Eye (tissue), 1 donor: ENCODE results near the gene CCL11.
A peak's percentile ranks its signal among the peaks of the same experiment; 100 is the strongest.

Experiments
- DNase-seq: peaks from one replicate; pipeline ENCODE4 v3.0.0-alpha.2; 2015

CCL11 gene

DNA sequence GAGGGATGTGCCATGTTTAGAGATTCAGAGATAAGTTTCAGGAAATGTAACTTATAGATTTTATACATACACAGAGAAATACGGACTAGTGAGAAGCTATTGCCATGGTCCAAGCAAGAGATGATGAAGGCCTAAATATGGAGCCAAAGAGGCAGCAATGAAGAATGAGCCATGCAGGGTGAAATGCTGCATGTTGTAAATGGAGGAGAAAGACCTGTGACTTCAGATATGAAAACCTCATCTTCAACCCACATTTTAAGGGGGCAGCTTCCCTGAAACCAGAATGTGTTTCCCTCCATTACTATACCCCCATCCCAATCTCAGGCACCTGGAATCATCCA lies 27.6 kb upstream of the CCL11 start:
- no peak for DNase-seq

DNA sequence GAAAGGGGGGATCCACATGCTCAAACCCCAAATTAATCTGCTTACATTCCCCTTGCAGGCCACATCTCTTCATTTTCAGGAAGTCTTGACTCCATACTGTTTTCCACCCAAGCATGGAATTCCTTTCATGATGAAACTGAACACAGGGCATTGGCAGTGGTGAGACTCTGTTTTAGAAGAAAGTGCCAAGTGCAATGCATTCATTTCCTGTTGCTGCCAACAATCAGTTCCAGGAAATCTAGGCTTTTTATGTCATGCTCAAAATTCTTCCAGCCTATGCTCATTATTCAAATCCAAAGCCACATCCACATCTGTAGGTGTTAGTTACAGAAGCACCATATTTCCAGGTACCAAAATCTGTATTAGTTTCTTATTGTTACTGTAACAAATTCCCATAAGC lies 26.4 kb upstream of the CCL11 start:
- DNase-seq = no peak

DNA sequence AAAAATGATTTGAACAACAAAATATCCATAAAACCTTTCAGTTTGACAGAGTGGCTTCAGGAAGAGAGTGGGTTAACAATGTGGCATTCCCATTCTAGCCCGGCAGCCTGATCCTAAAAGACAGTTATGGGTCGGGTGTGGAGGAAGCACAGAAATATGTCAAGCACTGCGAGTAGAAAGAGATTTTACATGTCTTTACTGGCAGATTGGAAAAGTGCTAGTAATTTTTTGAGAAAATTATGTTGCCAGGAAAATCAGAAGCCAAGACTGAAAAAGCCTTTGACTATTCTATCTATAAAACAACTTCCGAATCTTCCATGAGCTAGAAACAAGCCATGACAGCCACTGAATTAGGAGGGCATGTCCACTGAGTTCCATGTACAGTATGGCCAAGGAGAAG lies 24.7 kb upstream of the CCL11 start:
- no peak for DNase-seq

DNA sequence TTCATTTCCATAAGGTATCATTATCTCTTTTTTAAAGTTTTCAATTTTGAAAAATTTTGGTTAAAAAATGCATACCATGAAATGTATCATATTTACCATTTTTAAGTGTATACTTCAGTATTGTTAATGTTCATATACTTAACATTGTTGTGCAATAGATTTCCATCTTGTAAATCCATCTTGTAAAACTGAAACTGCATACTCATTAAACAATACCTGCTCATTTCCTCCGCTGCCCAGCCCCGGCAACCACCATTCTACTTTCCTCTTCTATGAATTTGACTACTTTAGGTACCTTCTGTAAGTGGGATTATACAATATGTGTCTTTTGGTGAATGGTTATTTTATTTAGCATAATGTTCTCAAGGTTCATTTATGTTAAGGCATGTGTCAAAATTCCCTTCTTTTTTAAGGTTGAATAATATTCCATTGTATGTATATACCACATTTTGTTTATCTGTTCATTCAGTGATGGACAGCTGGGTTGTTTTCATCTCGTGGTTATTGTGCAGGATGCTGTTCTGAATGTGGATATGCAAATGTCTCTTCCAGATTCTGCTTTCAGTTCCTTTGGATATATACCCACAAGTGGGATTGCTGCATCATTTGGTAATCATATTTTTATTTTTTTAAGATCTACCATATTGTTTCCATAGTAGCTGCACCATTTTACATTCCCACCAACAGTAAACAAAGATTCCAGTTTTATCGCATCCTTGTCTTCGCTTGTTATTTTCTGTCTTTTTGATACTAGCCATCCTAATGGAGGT lies 23.8 kb upstream of the CCL11 start:
- DNase-seq = no peak

DNA sequence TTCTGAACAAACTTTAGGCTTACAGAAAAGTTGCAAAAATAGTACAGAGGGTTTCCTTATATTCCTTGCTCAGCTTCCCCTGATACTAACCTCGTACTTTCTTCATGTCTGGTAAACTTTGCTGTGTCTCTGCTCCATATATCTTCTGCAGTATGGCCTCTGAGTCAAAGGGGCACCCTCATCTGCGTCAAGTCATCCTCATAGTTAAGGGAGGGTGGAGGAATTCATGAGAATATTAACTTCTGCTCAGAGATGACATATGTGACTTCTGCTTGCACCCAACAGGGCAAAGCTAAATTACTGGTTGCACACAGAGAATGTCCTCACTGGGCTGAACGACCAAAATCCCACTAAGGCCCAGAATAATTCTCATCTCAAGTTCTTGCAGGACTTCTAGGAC lies 19.8 kb upstream of the CCL11 start:
- no peak for DNase-seq

DNA sequence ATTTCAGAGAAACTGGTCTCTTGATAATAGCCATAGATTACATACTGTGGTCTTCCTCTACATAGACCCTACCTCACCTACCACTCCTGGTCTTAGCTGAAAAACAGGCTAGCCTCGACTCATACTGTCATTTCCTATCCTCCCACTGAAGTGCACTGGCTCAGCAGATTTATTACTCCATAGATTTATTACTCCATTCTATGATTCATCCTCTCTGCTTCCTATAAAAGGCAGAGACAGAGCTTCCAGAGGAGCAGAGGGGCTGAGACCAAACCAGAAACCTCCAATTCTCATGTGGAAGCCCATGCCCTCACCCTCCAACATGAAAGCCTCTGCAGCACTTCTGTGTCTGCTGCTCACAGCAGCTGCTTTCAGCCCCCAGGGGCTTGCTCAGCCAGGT lies 15.6 kb upstream of the CCL11 start, which contains the start of gene CCL7:
CCL7 (plus strand) TSS at position 253 of the 400 bp plus-strand sequence; CDS start at position 323, 70 bp downstream.
- no peak for DNase-seq

DNA sequence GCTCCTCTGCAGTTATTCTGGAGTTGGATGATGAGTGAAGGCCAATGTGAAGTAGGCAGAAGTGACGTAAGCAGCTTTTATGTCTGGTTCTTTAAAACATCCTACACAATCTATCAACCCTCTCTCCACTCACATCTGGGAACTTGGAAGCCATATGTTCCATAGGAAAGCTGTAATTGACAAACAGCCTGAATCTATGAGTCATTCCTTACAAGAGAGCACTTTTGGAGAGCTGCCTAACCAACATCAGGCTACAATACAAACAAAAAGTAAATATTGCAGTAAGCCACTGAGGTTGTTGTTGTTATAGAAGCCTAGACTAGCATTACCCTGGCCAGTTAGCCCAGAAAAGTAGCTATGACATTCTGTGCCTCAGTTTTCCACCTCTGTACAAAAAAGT lies 9.7 kb upstream of the CCL11 start:
- peak; percentile 45 for DNase-seq

DNA sequence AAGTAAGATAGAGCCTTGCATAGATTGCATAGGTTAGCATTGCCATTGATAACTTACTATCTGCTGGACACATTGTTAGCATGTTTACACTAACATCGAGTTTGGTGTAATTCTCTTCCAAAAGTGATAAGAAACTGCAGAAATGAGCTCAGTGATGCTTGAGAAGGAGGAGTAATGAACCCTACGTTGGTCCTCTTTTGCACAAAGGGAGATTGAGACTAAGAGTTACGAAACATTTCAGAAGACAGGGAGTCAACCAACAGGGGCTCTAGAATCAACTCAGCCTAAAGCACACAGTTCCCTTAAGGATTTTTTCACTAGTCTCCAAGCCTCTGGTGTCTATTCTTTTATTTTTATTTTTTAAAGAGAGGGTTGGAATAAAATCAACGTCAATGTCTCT lies 8.7 kb upstream of the CCL11 start:
- no peak for DNase-seq

DNA sequence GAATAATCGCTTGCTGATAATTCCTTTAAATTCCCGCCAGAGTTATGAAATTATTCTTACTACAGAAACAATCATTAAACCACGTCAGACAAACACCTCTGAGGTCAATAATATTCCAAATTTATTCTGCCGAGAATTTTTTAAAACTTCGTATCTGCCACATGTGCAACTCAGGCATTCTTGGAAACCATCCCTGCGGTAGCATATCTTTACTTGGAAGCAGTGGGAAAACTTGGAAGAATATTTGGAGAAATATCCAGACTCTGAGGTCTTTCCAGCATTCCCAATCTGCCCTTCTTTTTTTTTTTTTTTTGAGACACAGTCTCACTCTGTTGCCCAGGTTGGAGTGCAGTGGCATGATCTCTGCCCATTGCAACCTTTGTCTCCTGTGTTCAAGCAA lies 2.0 kb upstream of the CCL11 start:
- no peak for DNase-seq

DNA sequence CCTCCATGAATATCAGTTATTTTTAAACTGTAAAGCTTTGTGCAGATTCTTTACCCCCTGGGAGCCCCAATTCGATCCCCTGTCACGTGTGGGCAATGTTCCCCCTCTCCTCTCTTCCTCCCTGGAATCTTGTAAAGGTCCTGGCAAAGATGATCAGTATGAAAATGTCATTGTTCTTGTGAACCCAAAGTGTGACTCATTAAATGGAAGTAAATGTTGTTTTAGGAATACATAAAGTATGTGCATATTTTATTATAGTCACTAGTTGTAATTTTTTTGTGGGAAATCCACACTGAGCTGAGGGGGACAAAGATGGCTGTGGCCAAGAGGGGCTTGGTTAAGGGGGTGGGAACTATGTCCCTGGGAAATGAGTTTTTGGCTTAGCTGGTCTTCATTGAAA lies 2.3 kb downstream of the CCL11 start:
- no peak for DNase-seq

DNA sequence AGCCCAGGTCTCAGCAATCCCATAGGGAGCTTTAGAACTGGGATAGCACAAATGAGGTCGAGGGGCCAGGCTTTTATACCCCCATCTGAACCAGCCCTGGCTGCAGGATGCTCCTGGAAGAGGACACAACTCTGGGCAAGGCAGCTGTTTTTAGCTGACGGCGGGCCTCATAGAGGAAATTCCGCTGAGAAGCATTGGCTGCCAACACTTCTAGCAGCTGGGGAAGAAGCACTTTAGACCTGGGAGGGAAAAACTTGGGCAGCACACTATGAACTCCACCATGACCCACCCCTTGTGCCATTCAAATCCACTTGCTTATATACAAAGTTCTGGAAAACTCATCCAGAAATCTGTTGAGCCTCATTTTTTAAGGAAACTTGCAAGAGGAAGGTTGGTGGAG lies 5.0 kb downstream of the CCL11 start:
- no peak for DNase-seq

DNA sequence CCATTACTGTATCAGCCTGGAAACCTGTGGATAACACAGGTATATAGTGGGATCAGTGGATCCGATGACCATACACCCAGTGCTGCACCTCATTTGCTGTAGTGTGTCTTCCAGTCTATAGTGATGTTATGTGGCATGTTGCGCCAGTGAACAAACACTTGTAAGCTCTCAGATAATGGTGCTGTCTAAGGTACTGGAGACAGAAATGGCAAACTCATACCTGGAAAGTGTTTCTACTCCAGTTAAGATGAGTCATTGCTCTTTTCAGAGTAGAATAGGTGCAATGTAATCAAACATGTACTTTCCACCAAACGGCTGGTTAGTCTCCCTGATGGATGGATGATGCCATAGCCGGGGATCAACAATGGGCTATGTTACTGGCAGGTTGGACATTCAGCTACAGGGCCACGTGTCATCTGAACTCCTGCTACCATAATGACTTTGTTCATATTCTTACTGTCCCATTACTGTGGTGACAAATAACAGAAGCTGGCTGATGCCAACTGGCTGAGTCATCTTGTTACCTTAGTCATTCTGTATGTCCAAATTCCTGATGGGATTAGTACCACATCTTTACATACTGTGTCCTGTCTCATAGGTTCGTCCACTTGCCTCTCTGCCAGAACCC lies 6.3 kb downstream of the CCL11 start:
- no peak for DNase-seq

DNA sequence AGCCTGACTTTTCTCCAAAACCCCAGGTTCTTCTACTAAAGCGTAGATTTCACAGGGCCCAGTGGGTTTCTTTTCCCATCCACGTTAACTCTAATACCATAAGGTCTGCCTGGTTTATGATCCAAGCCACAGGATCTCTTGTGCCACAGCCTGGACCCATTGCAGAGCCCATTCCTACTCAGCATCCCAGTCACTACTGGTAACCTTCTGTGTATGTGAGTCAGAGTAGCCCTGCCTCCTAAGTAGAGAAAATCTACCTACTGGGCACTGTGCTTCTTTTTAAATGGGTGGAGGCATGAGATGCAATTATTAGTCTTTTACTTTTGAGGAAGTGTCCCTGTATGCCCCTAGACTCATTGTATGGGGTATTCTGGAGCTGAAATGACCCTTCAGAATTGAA lies 13.5 kb downstream of the CCL11 start:
- no peak for DNase-seq

DNA sequence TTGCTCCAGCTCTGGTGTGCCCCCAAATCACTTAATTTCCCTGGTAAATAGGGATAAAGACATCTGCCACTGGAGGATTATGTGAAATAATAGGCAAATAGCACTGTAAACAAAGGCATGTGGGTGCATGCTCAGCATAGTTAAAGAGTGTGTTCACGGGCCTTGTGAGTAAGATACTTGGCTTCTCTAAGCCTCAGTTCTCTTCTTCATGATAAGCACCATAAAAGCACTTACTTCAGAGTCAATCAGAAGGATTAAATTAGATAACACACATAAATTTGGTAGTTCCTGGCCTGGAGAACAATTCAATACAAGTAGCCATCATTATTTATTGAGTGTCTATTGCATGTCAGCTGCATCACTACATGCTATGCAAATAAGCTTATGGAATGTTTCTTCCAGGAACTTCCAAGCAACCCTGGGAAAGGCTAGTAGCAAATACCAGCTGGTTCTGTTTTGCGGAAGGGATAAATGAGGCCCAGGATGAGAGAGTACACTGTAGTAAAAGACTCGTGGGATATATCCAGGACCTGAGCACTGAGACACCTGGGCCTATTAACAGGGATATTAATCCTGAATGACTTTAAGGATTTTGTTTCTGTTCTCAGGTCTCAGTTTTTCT lies 14.5 kb downstream of the CCL11 start:
- DNase-seq = peak; percentile 13

DNA sequence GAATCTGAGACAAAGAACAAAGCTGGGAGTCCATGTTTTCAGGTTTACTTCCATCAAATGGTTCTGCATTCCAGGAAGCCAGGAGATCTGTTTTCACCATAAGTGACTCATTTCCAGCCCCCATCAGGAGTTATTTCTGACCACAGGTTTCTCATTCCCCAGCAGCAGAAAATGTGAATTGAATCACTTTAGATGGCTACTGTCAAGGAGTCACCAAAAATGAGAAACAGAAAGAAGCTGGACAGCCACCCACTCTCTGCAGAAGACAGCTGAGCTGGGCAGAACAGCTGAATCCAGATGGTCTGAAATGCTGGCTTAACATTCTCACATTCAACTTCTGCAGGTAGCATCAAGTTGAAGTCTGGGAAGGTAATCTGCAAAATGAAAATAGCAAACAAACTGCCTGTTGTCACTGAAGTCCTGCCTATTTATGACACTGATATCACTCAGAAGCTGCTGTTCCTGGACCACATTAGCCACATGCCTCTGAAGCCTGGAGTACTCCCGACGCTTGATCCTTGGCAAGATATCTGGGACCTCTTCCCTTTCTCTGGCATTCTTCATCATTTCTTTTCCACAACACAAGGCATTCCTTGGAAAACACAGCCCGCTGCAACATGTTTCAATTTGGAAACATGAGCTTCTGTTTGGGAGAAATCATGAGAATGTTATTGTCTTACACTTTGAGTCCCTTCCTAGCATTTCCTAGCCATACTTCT lies 15.3 kb downstream of the CCL11 start:
- peak; percentile 8 for DNase-seq

DNA sequence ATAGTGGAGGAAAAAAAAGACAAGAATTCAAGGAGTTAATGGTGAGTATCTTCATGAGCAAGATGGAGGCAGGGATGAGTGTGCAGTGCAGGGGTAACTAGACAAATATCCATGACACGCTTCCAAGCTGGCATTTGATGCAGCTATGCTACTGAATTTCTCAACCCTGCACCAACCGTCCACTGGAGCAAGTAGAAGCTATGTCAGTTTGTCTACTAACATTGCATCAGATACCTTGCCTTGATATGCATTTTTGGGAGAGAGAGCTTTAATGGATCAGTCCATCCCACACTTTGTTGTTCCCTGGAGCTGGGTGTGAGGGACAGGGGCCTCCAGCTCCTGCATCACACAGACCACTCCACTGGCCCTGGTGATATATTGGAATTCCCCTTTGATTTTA lies 16.4 kb downstream of the CCL11 start:
- DNase-seq = no peak

DNA sequence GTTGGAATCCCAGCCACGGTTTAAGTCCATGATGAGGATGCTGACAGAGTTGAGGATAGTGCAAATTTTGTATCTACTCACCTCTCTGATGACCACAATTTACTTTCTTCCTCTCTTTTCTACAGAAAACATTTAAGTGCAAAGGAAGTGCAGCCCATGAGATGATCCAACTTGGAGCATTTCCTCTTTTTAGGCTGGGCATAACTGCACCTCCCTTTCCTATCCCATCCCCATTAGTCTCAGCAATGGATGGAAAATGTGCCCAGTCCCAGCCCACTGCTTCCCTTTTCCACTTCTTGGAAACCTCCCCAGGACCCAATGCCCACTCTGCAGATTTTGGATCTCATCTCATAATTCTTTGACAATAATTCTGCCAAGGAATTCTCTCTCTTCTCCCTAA lies 17.1 kb downstream of the CCL11 start:
- DNase-seq = no peak

DNA sequence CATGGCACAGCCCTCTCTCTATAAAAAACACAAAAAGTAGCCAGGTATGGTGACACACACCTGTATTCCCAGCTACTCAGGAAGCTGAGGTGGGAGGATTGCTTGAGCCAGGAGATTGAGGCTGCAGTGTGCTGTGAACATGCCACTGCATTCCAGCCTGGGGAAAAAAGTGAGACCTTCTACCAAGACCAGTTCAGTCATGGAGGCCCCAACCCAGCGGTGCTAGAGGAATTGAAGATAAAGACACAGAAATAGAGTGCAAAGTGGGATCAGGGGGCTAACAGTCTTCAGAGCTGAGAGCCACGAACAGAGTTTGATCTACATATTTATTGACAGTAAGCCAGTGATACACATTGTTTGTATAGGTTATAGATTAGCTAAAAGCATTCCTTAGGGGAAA lies 18.1 kb downstream of the CCL11 start:
- no peak for DNase-seq

DNA sequence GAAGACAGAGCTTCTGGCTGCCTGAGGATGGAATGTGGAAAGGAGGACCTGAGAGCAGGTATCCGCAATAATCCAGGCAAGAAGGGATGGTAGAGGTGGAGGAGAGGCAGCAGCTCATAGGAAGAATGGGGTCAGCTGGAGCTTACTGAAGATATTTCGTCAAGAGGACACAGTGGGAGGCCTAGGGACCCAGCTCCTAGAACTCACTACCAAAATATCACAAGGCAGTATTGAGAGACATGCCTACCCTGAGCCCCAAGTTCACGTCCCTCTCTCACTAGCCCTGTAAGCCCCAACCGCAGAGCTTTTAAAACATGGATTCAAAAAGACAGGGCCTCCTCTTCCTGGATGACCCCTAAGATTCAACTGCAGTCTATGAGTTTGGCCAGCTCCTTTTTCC lies 19.5 kb downstream of the CCL11 start:
- no peak for DNase-seq

DNA sequence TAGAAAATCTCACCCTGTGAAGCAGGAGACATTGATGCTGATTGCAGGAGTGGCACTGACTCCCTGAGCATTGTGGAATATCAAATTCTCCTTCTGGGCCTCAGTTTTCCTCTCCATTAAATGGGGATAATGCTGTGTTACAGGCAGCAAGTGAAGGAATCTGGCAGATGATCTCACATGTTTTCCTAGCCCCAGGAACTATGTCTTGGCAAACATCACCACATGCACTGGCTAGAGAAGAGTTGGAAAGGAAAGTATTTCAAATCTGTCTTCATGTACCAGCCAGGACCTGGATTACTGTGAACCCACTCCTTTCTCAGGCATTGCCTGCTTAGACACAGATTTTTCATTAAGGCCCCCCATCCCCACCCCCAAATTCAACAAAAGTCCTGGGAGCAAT lies 20.1 kb downstream of the CCL11 start:
- no peak for DNase-seq

DNA sequence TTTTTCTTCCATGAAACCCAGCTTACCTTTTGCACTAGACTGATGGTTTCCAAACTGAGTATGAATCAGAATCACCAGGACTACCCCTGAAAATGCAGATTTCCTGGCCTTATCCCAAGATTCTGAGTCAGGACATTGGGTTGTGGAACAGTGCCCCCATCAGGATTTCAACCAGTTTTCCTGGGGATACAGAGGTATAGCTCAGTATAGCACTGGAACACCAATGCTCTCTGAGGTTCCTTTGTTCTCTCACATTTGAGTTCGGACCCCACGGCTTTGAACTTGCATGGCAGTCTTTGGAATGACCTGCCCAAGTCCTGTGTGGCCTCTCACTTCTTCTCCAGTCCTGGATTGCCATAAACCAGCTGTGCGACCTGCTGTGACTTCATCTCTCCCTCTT lies 20.9 kb downstream of the CCL11 start:
- peak; percentile 13 for DNase-seq

DNA sequence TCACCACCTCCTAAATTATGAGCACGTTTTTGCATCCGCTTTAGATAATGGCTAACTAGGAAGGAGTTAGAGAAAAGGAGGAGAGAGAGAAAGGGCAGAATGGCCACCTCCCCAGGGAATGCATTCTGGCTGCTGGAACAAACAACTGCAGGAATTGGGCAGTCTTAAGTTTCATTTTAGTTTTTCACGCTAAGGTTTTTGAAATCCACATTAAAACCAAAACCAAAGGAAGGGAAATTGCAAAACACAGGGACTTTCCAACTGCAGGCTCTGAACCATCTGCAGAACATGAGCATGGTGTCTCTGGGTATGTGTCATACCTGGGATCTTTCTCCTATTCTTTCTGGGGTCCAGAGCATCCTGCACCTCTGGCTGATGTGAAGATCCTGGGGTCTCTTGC lies 21.6 kb downstream of the CCL11 start:
- no peak for DNase-seq

DNA sequence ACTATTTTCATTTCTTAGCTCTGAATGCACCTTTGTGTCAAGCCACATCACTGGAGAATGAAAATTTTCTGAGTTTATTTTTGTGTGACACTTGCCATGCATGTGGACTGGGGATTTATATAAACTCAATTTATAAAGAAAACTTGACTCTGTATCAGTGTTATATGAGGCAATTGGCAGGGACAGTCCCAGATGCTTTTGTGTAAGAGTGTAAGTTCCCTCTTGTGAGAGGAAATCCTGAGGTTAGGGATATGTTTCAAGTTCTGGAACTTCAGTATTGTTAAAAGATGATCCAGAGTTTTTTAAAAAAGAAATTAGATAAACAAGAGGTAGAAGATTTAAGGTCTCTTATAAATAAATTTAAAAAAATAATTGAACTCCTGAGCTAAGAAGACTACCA lies 22.8 kb downstream of the CCL11 start:
- no peak for DNase-seq

DNA sequence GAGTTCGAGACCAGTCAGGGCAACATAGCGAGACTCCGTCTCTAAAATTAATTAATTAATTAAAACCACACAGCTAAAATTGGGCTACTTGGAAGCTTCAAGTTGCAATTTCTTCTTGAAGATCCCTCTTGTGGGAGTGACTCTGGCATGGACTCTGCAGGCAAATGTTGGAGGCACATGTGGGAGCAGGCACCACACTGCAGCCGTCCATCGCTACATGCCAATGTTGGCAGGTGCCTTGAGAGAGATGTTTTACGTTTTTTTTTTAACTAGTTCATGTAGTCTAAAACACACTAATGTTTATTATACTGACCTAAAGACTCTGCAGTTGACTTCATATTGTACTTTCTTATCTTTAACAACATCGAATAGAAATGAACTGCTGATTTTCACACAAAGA lies 25.7 kb downstream of the CCL11 start:
- DNase-seq = no peak
